IMR-90 (cell line): ENCODE results near the gene PXK. TPM values are rescaled to one million over a fixed set of nuclear protein-coding genes. Genes with fewer than 3 reads are reported as not detected.

Experiments used
- ATAC-seq: fragments of 200-7000 bp; cut with Tn5 transposase; 2 replicates; pipeline ENCODE4 v1.9.1; 2020; ENCODE audit warnings: low read depth, mild to moderate bottlenecking, moderate library complexity
- BruUV-seq: library from RNA; stranded (reverse); fragments of 400-500 nt; replicated peaks from 2 replicates; lab custom pipeline; 2021; lab: Mats Ljungman, UMichigan
- CTCF ChIA-PET: fragments of 300-600 bp; formaldehyde crosslinking; extraction: SDS; loops from one replicate; lab custom pipeline; 2021; ENCODE audit warnings: antibody characterized with exemption; lab: Yijun Ruan, JAX
- POLR2A ChIA-PET: fragments of 300-600 bp; sonication (Branson Sonifier 250); formaldehyde crosslinking; loops from one replicate; lab custom pipeline; 2022; ENCODE audit warnings: antibody characterized with exemption; ENCODE audit not compliant: unreplicated experiment; lab: Charles Lee
- DNase-seq: peaks from one replicate; pipeline ENCODE4 v3.0.0; 2013
- H2AFZ ChIP-seq: replicated peaks from 2 replicates; pipeline ENCODE3; 2013; ENCODE audit warnings: low read length, mild to moderate bottlenecking; ENCODE audit not compliant: poor library complexity
- H2AK5ac ChIP-seq: 2 replicates; pipeline ENCODE4 v1.6.1; 2013; ENCODE audit warnings: low read depth, low read length, inconsistent platforms
- H2AK9ac ChIP-seq: replicated peaks from 2 replicates; pipeline ENCODE3; 2013; ENCODE audit warnings: mild to moderate bottlenecking, low read depth, low read length, moderate library complexity; ENCODE audit not compliant: poor library complexity
- H2BK120ac ChIP-seq: 2 replicates; pipeline ENCODE4 v1.6.1; 2013; ENCODE audit warnings: low read depth, low read length, inconsistent platforms
- H2BK15ac ChIP-seq: 3 replicates; pipeline ENCODE4 v1.6.1; 2013; ENCODE audit warnings: low read depth, low read length, inconsistent platforms
- H2BK20ac ChIP-seq: 2 replicates; pipeline ENCODE4 v1.6.1; 2013; ENCODE audit warnings: low read depth, mild to moderate bottlenecking, inconsistent platforms, low read length, moderate library complexity
- H2BK5ac ChIP-seq: 2 replicates; pipeline ENCODE4 v1.6.1; 2013; ENCODE audit warnings: mild to moderate bottlenecking, low read depth, low read length, inconsistent platforms; ENCODE audit not compliant: poor library complexity, severe bottlenecking
- H3K14ac ChIP-seq: replicated peaks from 2 replicates; pipeline ENCODE4 v1.6.1; 2013; ENCODE audit warnings: low read depth, low read length, inconsistent platforms
- H3K18ac ChIP-seq: 2 replicates; pipeline ENCODE4 v1.6.1; 2013; ENCODE audit warnings: low read depth, low read length, control low read depth
- H3K23ac ChIP-seq: 2 replicates; pipeline ENCODE4 v1.6.1; 2013; ENCODE audit warnings: low read depth, low read length, inconsistent platforms
- H3K27ac ChIP-seq: 2 replicates; pipeline ENCODE4 v1.5.1; 2013; ENCODE audit warnings: mild to moderate bottlenecking, control low read depth, low read length; ENCODE audit not compliant: insufficient read depth
- H3K27me3 ChIP-seq: 2 replicates; pipeline ENCODE4 v1.6.1; 2013; ENCODE audit warnings: low read length; ENCODE audit not compliant: control insufficient read depth, insufficient read depth
- H3K36me3 ChIP-seq: 2 replicates; pipeline ENCODE4 v1.6.1; 2013; ENCODE audit warnings: low read length, mixed read lengths; ENCODE audit not compliant: control insufficient read depth, insufficient read depth
- H3K4ac ChIP-seq: 2 replicates; pipeline ENCODE4 v1.6.1; 2013; ENCODE audit warnings: low read depth, low read length, inconsistent platforms
- H3K4me1 ChIP-seq: 2 replicates; pipeline ENCODE4 v1.6.1; 2013; ENCODE audit warnings: low read length, mixed read lengths; ENCODE audit not compliant: control insufficient read depth, insufficient read depth
- H3K4me2 ChIP-seq: 2 replicates; pipeline ENCODE4 v1.6.1; 2013; ENCODE audit warnings: low read depth, mild to moderate bottlenecking, control low read depth, low read length, moderate library complexity
- H3K4me3 ChIP-seq: 2 replicates; pipeline ENCODE4 v1.5.1; 2013; ENCODE audit warnings: low read depth, mild to moderate bottlenecking, control low read depth, low read length, moderate library complexity; ENCODE audit not compliant: insufficient read depth
- H3K56ac ChIP-seq: 2 replicates; pipeline ENCODE4 v1.6.1; 2013; ENCODE audit warnings: low read length, inconsistent platforms; ENCODE audit not compliant: insufficient read depth; ENCODE audit errors: extremely low read depth
- H3K79me1 ChIP-seq, 2 experiments: 2 replicates each; pipeline ENCODE4 v1.6.1; 2013; ENCODE audit warnings: low read length in 2 of 2, inconsistent platforms in 1 of 2, low read depth in 1 of 2
- H3K9ac ChIP-seq: 2 replicates; pipeline ENCODE4 v1.6.1; 2013; ENCODE audit warnings: low read depth, low read length, control low read depth
- H3K9me1 ChIP-seq: 2 replicates; pipeline ENCODE4 v1.6.1; 2013; ENCODE audit warnings: low read length, inconsistent platforms; ENCODE audit not compliant: insufficient read depth
- H3K9me3 ChIP-seq: 2 replicates; pipeline ENCODE4 v1.6.1; 2013; ENCODE audit warnings: low read length; ENCODE audit not compliant: control insufficient read depth, insufficient read depth
- H4K20me1 ChIP-seq: 2 replicates; pipeline ENCODE4 v1.6.1; 2013; ENCODE audit warnings: low read length, inconsistent platforms; ENCODE audit not compliant: insufficient read depth
- H4K5ac ChIP-seq: 2 replicates; pipeline ENCODE4 v1.6.1; 2013; ENCODE audit warnings: mild to moderate bottlenecking, low read depth, low read length, control low read depth
- H4K8ac ChIP-seq, 2 experiments: 2 replicates each; pipeline ENCODE4 v1.6.1; 2013; ENCODE audit warnings: low read depth in 2 of 2, low read length in 2 of 2, control low read depth in 1 of 2, inconsistent platforms in 1 of 2
- H4K91ac ChIP-seq: 2 replicates; pipeline ENCODE4 v1.6.1; 2013; ENCODE audit warnings: low read depth, low read length, inconsistent platforms; ENCODE audit not compliant: insufficient read depth
- CHD1 ChIP-seq: IDR thresholded peaks from 2 replicates; pipeline ENCODE4 v1.6.1; 2012; ENCODE audit warnings: low read depth, low read length, improper control_type of control experiment
- MAFK ChIP-seq: IDR thresholded peaks from 2 replicates; pipeline ENCODE4 v1.6.1; 2012; ENCODE audit warnings: low read depth, low read length, improper control_type of control experiment
- WGBS, 2 experiments: methylation state at CpG; one replicate each; pipeline versions ENCODE4 v1.1.5 to v1.1.7; 2013; ENCODE audit warnings: missing lambda C conversion rate in 2 of 2; ENCODE audit not compliant: insufficient read length in 1 of 2; ENCODE audit errors: extremely low coverage in 2 of 2; 5-methylcytosine and 5-hydroxymethylcytosine counted together
- dilution Hi-C: fragments of 300-500 bp; cut with HindIII; formaldehyde crosslinking; loops from one replicate; pipeline ENCODE4 v1.14.3; 2018; ENCODE audit warnings: low sequenced_read_pairs; ENCODE audit not compliant: unreplicated experiment
- in situ Hi-C: fragments of 300-500 bp; cut with MboI; formaldehyde crosslinking; loops from 3 replicates; pipeline ENCODE4 v1.14.3; 2019; ENCODE audit warnings: low sequenced_read_pairs, inconsistent platforms, mixed read lengths
- intact Hi-C: fragments of 100-400 bp; cut with micrococcal nuclease; formaldehyde crosslinking; loops from 2 replicates; pipeline ENCODE4 v1.10.0; 2022
- polyA plus RNA-seq, 3 experiments: library from polyadenylated mRNA; depleted of rRNA; stranded (reverse); fragments of >200 nt; gene quantifications; 2 replicates each; pipeline ENCODE4 v1.2.3, GENCODE V29; 2012; ENCODE audit warnings: low replicate concordance in 1 of 3
- total RNA-seq: library from RNA; depleted of rRNA; stranded (reverse); fragments of >200 nt; gene quantifications from 2 replicates; pipeline ENCODE4 v1.2.3, GENCODE V29; 2012

Gene PXK
- total and polyA plus RNA-seq, 2 of the 4 experiments (the other 2 are of a cell fraction): 14.3 to 17.7 TPM

- H3K9me3 ChIP-seq: no peaks in the 10 kb centered on the region
- peaks cover 14% of the 10 kb centered on the region for H3K9me1 ChIP-seq
- peak overlapping the region; percentile 72 for H2BK20ac ChIP-seq
- peak overlapping the region; percentile 3; the same call in 1 of the 3 replicates for H2BK15ac ChIP-seq
- H3K9ac ChIP-seq: no peak overlapping the region
- peak overlapping the region; percentile 76; the same call in 1 of the 2 replicates for H3K27ac ChIP-seq
- H3K4ac ChIP-seq: peak overlapping the region; percentile 74
- in situ Hi-C loops (no loop called here), dilution Hi-C loops (no loop called here), intact Hi-C loops (no loop called here)
- DNase-seq (no peak), ATAC-seq (no peak)
- peak overlapping the region in 1 of 2 experiments; percentile 55; a peak in 2 of 4 replicates for H4K8ac ChIP-seq
- H3K23ac ChIP-seq: peak overlapping the region; percentile 44; the same call in 1 of the 2 replicates
- TF ChIP-seq CHD1 (no peak), MAFK (no peak)
- BruUV-seq: no TSS peak
- peaks cover 18 to 53% of the 10 kb centered on the region in 2 experiments for H3K79me1 ChIP-seq
- H2AFZ ChIP-seq: no peak overlapping the region
- peak overlapping the region; percentile 91 for H3K18ac ChIP-seq
- peak overlapping the region; percentile 93 for H2AK5ac ChIP-seq
- no peaks in the 10 kb centered on the region for H3K27me3 ChIP-seq
- peak overlapping the region; percentile 58 for H2BK120ac ChIP-seq
- H2BK5ac ChIP-seq: peak overlapping the region; percentile 56
- peak overlapping the region; percentile 4; the same call in 1 of the 2 replicates for H3K4me2 ChIP-seq
- H4K5ac ChIP-seq: peak overlapping the region; percentile 53
- H3K4me3 ChIP-seq: no peak overlapping the region
- POLR2A ChIA-PET: no interaction called here
- peak overlapping the region; percentile 37 for H4K91ac ChIP-seq
- H3K56ac ChIP-seq: no peak overlapping the region
- no peak overlapping the region for H2AK9ac ChIP-seq
- H3K36me3 ChIP-seq: no peaks in the 10 kb centered on the region
- H4K20me1 ChIP-seq: peaks cover 14% of the 10 kb centered on the region; the same call in 1 of the 2 replicates
- H3K14ac ChIP-seq: peak overlapping the region; percentile 60
- whole genome bisulfite sequencing, 2 experiments: no CpG with 5 or more reads among the region's 3 CpGs
- H3K4me1 ChIP-seq: peaks cover 14% of the 10 kb centered on the region
- CTCF ChIA-PET: no interaction called here
These were observed 25.4 kb downstream of the PXK start for GRCh38 chr3:58358092-58358491.
